ENCODE data around the gene MLF2. TPM values are rescaled to one million over a fixed set of nuclear protein-coding genes. Genes with fewer than 3 reads are reported as not detected.

Gene MLF2
- total RNA-seq = 100 to 1,000 TPM; 109 to 113 TPM

- Mint-ChIP-seq H3K27ac (peak within 1 kb of the TSS; percentile 99), H3K9me3 (ENCODE audit: insufficient read depth) (no peaks in the 10 kb centered on the region), H3K4me1 (ENCODE audit: low read depth) (peaks cover 29% of the 10 kb centered on the region), H3K27me3 (ENCODE audit: low read depth) (peaks cover 4% of the 10 kb centered on the region), H3K4me3 (peak within 1 kb of the TSS; percentile 91), H3K36me3 (ENCODE audit: low read depth) (peaks cover 27% of the 10 kb centered on the region)
- POLR2A ChIA-PET = interaction anchor here (0.7 to 3.7 kb wide), 25 partner anchors 8 to 190 kb away, joined by 3 to 66 read pairs (median 5); partner anchors contain the start of genes C12orf57, CDCA3, COPS7A and GPR162
- peak; percentile 99 for DNase-seq
- CTCF ChIA-PET = interaction anchor here (0.6 to 13.5 kb wide), 44 partner anchors 10 to 265 kb away, joined by 3 to 378 read pairs (median 5); partner anchors contain the start of genes CD4, CDCA3, COPS7A and GPR162
- peak; percentile 96 for ATAC-seq
Observed at GRCh38 chr12:6752921-6753771, at the start of gene MLF2. MLF2 (minus strand) TSS chr12:6753141; CDS start chr12:6752334, 807 bp downstream.

- no peak overlapping the region for H3K4me3 Mint-ChIP-seq
- ATAC-seq = no peak
- peaks cover 23% of the 10 kb centered on the region for H3K27me3 Mint-ChIP-seq (ENCODE audit: low read depth)
- DNase-seq = no peak
- no peaks in the 10 kb centered on the region for H3K9me3 Mint-ChIP-seq (ENCODE audit: insufficient read depth)
- no peaks in the 10 kb centered on the region for H3K36me3 Mint-ChIP-seq (ENCODE audit: low read depth)
- no peaks in the 10 kb centered on the region for H3K4me1 Mint-ChIP-seq (ENCODE audit: low read depth)
- H3K27ac Mint-ChIP-seq = no peak overlapping the region
- ChIA-PET CTCF (no interaction called here), POLR2A (no interaction called here)
Observed at GRCh38 chr12:6799147-6799546, 46.2 kb upstream of the MLF2 start.

- Mint-ChIP-seq H3K27ac (no peak overlapping the region), H3K4me3 (no peak overlapping the region), H3K9me3 (ENCODE audit: insufficient read depth) (no peaks in the 10 kb centered on the region), H3K36me3 (ENCODE audit: low read depth) (no peaks in the 10 kb centered on the region), H3K27me3 (ENCODE audit: low read depth) (peaks cover 25% of the 10 kb centered on the region), H3K4me1 (ENCODE audit: low read depth) (peaks cover 20% of the 10 kb centered on the region)
- DNase-seq (no peak), ATAC-seq (no peak)
- CTCF ChIA-PET = interaction anchor here (0.7 to 1.2 kb wide), 4 partner anchors 16 to 42 kb away, joined by 3 to 4 read pairs (median 3); partner anchors contain the start of gene PTMS
- POLR2A ChIA-PET = no interaction called here
Observed at GRCh38 chr12:6796576-6796975, 43.6 kb upstream of the MLF2 start.

GRCh38 chr12:6795088-6795487 lies 42.1 kb upstream of the MLF2 start:
- ChIA-PET CTCF (interaction anchor here (1.2 kb wide), 1 partner anchor 23 kb away, joined by 3 read pairs; the partner anchor contains the start of gene LAG3), POLR2A (no interaction called here)
- Mint-ChIP-seq H3K27me3 (ENCODE audit: low read depth) (peaks cover 28% of the 10 kb centered on the region), H3K4me1 (ENCODE audit: low read depth) (peaks cover 20% of the 10 kb centered on the region), H3K4me3 (no peak overlapping the region), H3K36me3 (ENCODE audit: low read depth) (no peaks in the 10 kb centered on the region), H3K27ac (no peak overlapping the region), H3K9me3 (ENCODE audit: insufficient read depth) (no peaks in the 10 kb centered on the region)
- DNase-seq (no peak), ATAC-seq (no peak)

GRCh38 chr12:6792522-6793201 lies 39.7 kb upstream of the MLF2 start:
- Mint-ChIP-seq H3K4me3 (peak overlapping the region; percentile 35), H3K27me3 (ENCODE audit: low read depth) (peaks cover 28% of the 10 kb centered on the region), H3K27ac (peak overlapping the region; percentile 34), H3K9me3 (ENCODE audit: insufficient read depth) (no peaks in the 10 kb centered on the region), H3K4me1 (ENCODE audit: low read depth) (peaks cover 30% of the 10 kb centered on the region), H3K36me3 (ENCODE audit: low read depth) (no peaks in the 10 kb centered on the region)
- ChIA-PET POLR2A (interaction anchor here (0.8 to 1.7 kb wide), 5 partner anchors 12 to 145 kb away, joined by 3 to 9 read pairs (median 3); partner anchors contain the start of genes LAG3 and ZNF384), CTCF (interaction anchor here (0.6 to 2.5 kb wide), 12 partner anchors 12 to 175 kb away, joined by 3 to 21 read pairs (median 4); partner anchors contain the start of genes MLF2, P3H3, PTMS and ZNF384)
- ATAC-seq (peak; percentile 90), DNase-seq (peak; percentile 69)

GRCh38 chr12:6791931-6792520 lies 39.1 kb upstream of the MLF2 start:
- ChIA-PET POLR2A (interaction anchor here (0.8 to 1.7 kb wide), 5 partner anchors 11 to 146 kb away, joined by 3 to 9 read pairs (median 3); partner anchors contain the start of genes LAG3, TPI1 and ZNF384), CTCF (interaction anchor here (0.6 to 2.5 kb wide), 12 partner anchors 11 to 174 kb away, joined by 3 to 21 read pairs (median 4); partner anchors contain the start of genes MLF2, P3H3, PTMS and ZNF384)
- Mint-ChIP-seq H3K4me3 (no peak overlapping the region), H3K9me3 (ENCODE audit: insufficient read depth) (no peaks in the 10 kb centered on the region), H3K4me1 (ENCODE audit: low read depth) (peaks cover 34% of the 10 kb centered on the region), H3K27me3 (ENCODE audit: low read depth) (peaks cover 25% of the 10 kb centered on the region), H3K27ac (peak overlapping the region; percentile 34), H3K36me3 (ENCODE audit: low read depth) (no peaks in the 10 kb centered on the region)
- DNase-seq = no peak
- ATAC-seq = no peak

GRCh38 chr12:6790496-6791150 lies 37.7 kb upstream of the MLF2 start:
- Mint-ChIP-seq H3K27ac (no peak overlapping the region), H3K4me3 (no peak overlapping the region), H3K27me3 (ENCODE audit: low read depth) (peaks cover 16% of the 10 kb centered on the region), H3K9me3 (ENCODE audit: insufficient read depth) (no peaks in the 10 kb centered on the region), H3K36me3 (ENCODE audit: low read depth) (no peaks in the 10 kb centered on the region), H3K4me1 (ENCODE audit: low read depth) (peaks cover 43% of the 10 kb centered on the region)
- ChIA-PET CTCF (interaction anchor here (1.6 to 4.1 kb wide), 6 partner anchors 12 to 46 kb away, joined by 3 to 19 read pairs (median 7); partner anchors contain the start of gene MLF2), POLR2A (interaction anchor here (1.4 kb wide), 1 partner anchor 24 kb away, joined by 6 read pairs; the partner anchor contains the start of gene PTMS)
- ATAC-seq = no peak
- DNase-seq = no peak

- peaks cover 11% of the 10 kb centered on the region for H3K27me3 Mint-ChIP-seq (ENCODE audit: low read depth)
- H3K4me3 Mint-ChIP-seq = no peak within 1 kb of the TSS
- DNase-seq (no peak), ATAC-seq (no peak)
- H3K36me3 Mint-ChIP-seq (ENCODE audit: low read depth) = no peaks in the 10 kb centered on the region
- no peak within 1 kb of the TSS for H3K27ac Mint-ChIP-seq
- H3K9me3 Mint-ChIP-seq (ENCODE audit: insufficient read depth) = no peaks in the 10 kb centered on the region
- ChIA-PET CTCF (interaction anchor here (0.7 to 15.4 kb wide), 10 partner anchors 9 to 47 kb away, joined by 3 to 160 read pairs (median 7); partner anchors contain the start of genes LAG3, MLF2 and PTMS), POLR2A (interaction anchor here (1.4 kb wide), 1 partner anchor 23 kb away, joined by 6 read pairs; the partner anchor contains the start of gene PTMS)
- peaks cover 43% of the 10 kb centered on the region for H3K4me1 Mint-ChIP-seq (ENCODE audit: low read depth)
Observed at GRCh38 chr12:6788972-6789924, 36.3 kb upstream of the MLF2 start, which contains the start of gene CD4. CD4 (plus strand) TSS chr12:6789528; CDS start chr12:6800139, 10,611 bp downstream.

GRCh38 chr12:6787309-6787708 lies 34.4 kb upstream of the MLF2 start:
- H3K4me3 Mint-ChIP-seq = no peak overlapping the region
- H3K36me3 Mint-ChIP-seq (ENCODE audit: low read depth) = no peaks in the 10 kb centered on the region
- H3K4me1 Mint-ChIP-seq (ENCODE audit: low read depth) = peaks cover 31% of the 10 kb centered on the region
- H3K9me3 Mint-ChIP-seq (ENCODE audit: insufficient read depth) = no peaks in the 10 kb centered on the region
- ATAC-seq (no peak), DNase-seq (no peak)
- ChIA-PET CTCF (interaction anchor here (0.9 to 15.4 kb wide), 5 partner anchors 17 to 98 kb away, joined by 3 to 160 read pairs (median 4); partner anchors contain the start of genes LAG3, PTMS and ZNF384), POLR2A (interaction anchor here (0.9 kb wide), 1 partner anchor 64 kb away, joined by 4 read pairs; the partner anchor contains the start of gene COPS7A)
- H3K27me3 Mint-ChIP-seq (ENCODE audit: low read depth) = peaks cover 11% of the 10 kb centered on the region
- H3K27ac Mint-ChIP-seq = no peak overlapping the region
